22Rv1 (cell line): ENCODE results near the gene VEZT.

Experiments used
- CTCF ChIP-seq: fragments of 450-650 bp; IDR thresholded peaks from 2 replicates; pipeline ENCODE4 v1.5.1; 2017; ENCODE audit warnings: mild to moderate bottlenecking
- ZFX ChIP-seq: fragments of 450-650 bp; IDR thresholded peaks from 2 replicates; pipeline ENCODE4 v1.6.1; 2017; ENCODE audit warnings: antibody characterized with exemption, borderline replicate concordance

- TF ChIP-seq CTCF, result no peak
- TF ChIP-seq ZFX, result no peak
Measured at GRCh38 chr12:95182868-95183415, 34.7 kb upstream of the VEZT start.
